Keratinocyte (primary cell): ENCODE results near the gene ZBTB2. TPM values are rescaled to one million over a fixed set of nuclear protein-coding genes. Genes with fewer than 3 reads are reported as not detected.

ENCODE experiments used
- DNase-seq: peaks from one replicate; pipeline ENCODE4 v3.0.0-alpha.2; 2011; ENCODE audit warnings: low read depth, missing footprints, low spot score
- FAIRE-seq: peaks from 2 replicates; lab custom pipeline; 2011; peaks lifted over from hg19 to GRCh38; lab: Jason Lieb, UNC
- H2AFZ ChIP-seq: 2 replicates; pipeline ENCODE4 v1.6.0; 2012; ENCODE audit warnings: low read length, control low read depth, inconsistent platforms; ENCODE audit not compliant: control insufficient read depth
- H3K27ac ChIP-seq: 2 replicates; pipeline ENCODE4 v1.5.1; 2011; ENCODE audit warnings: low read length; ENCODE audit not compliant: control insufficient read depth, insufficient read depth
- H3K27me3 ChIP-seq: 3 replicates; pipeline ENCODE4 v1.6.0; 2011; ENCODE audit warnings: low read length; ENCODE audit not compliant: control insufficient read depth, insufficient read depth; ENCODE audit errors: extremely low read depth
- H3K36me3 ChIP-seq, 2 experiments: 2 replicates in 1 of 2; 3 replicates in 1 of 2; pipeline ENCODE4 v1.5.1; 2011; ENCODE audit warnings: low read length in 2 of 2, mild to moderate bottlenecking in 1 of 2; ENCODE audit not compliant: control insufficient read depth in 2 of 2, insufficient read depth in 2 of 2; ENCODE audit errors: extremely low read depth in 1 of 2
- H3K4me1 ChIP-seq: 3 replicates; pipeline ENCODE4 v1.5.1; 2011; ENCODE audit warnings: low read length; ENCODE audit not compliant: control insufficient read depth, insufficient read depth; ENCODE audit errors: extremely low read depth
- H3K4me2 ChIP-seq: 3 replicates; pipeline ENCODE4 v1.6.0; 2011; ENCODE audit warnings: low read depth, low read length; ENCODE audit not compliant: control insufficient read depth, insufficient read depth; ENCODE audit errors: extremely low read depth
- H3K4me3 ChIP-seq, 3 experiments: fragments of 200-600 bp in 1 of 3; sonication (generic) in 1 of 3; 2 replicates in 2 of 3; 3 replicates in 1 of 3; pipeline ENCODE4 v1.5.1; 2011 to 2016; ENCODE audit warnings: low read length in 3 of 3, mild to moderate bottlenecking in 3 of 3, control low read depth in 2 of 3, inconsistent platforms in 1 of 3, low read depth in 1 of 3, mixed read lengths in 1 of 3, mixed run types in 1 of 3, moderate library complexity in 1 of 3; ENCODE audit not compliant: control insufficient read depth in 2 of 3, insufficient read depth in 2 of 3; ENCODE audit errors: extremely low read depth in 1 of 3
- H3K79me2 ChIP-seq: 2 replicates; pipeline ENCODE4 v1.6.0; 2012; ENCODE audit warnings: low read length; ENCODE audit not compliant: control insufficient read depth, insufficient read depth
- H3K9ac ChIP-seq: 3 replicates; pipeline ENCODE4 v1.6.0; 2011; ENCODE audit warnings: low read length; ENCODE audit not compliant: control insufficient read depth, insufficient read depth; ENCODE audit errors: extremely low read depth
- H3K9me1 ChIP-seq: 3 replicates; pipeline ENCODE4 v1.6.0; 2011; ENCODE audit warnings: low read length; ENCODE audit not compliant: control insufficient read depth, insufficient read depth; ENCODE audit errors: extremely low read depth
- H3K9me3 ChIP-seq: 2 replicates; pipeline ENCODE4 v1.5.1; 2012; ENCODE audit warnings: low read depth, low read length; ENCODE audit not compliant: control insufficient read depth
- H4K20me1 ChIP-seq: 3 replicates; pipeline ENCODE4 v1.6.0; 2011; ENCODE audit warnings: low read length; ENCODE audit not compliant: control insufficient read depth, insufficient read depth; ENCODE audit errors: extremely low read depth
- CTCF ChIP-seq, 3 experiments: IDR thresholded peaks in 1 of 3; conservative IDR thresholded peaks in 1 of 3; optimal IDR thresholded peaks in 1 of 3; 2 replicates in 2 of 3; 3 replicates in 1 of 3; pipeline versions ENCODE3 to v1.5.1; 2011; ENCODE audit warnings: low read length in 3 of 3, mild to moderate bottlenecking in 3 of 3, moderate library complexity in 2 of 3, control low read depth in 1 of 3, inconsistent platforms in 1 of 3; ENCODE audit not compliant: insufficient read depth in 2 of 3; ENCODE audit errors: extremely low read depth in 1 of 3
- EZH2 ChIP-seq: IDR thresholded peaks from one replicate; pipeline ENCODE4 v1.6.1; 2012; ENCODE audit warnings: inconsistent platforms, mild to moderate bottlenecking, low read length, moderate library complexity
- dilution Hi-C: fragments of 300-500 bp; cut with MboI; formaldehyde crosslinking; loops from one replicate; pipeline ENCODE4 v1.7.0; 2020; ENCODE audit warnings: low sequenced_read_pairs; ENCODE audit not compliant: extremely low pct_ligation_motif_present
- polyA plus RNA-seq, 5 experiments: library from polyadenylated mRNA; depleted of rRNA in 3 of 5; stranded (reverse) in 3 of 5; stranded (forward) in 1 of 5; unstranded in 1 of 5; fragments of >200 nt; gene quantifications; 1 replicate in 1 of 5; 2 replicates in 3 of 5; 3 replicates in 1 of 5; pipeline versions ENCODE4 v1.2.1 to v1.2.3, GENCODE V29; 2011 to 2012; ENCODE audit warnings: missing spikeins in 2 of 5, low read depth in 1 of 5, low replicate concordance in 1 of 5

ZBTB2 gene
- polyA plus RNA-seq, 1 donor (not counting 4 experiments of a cell fraction or from before 2014, with no cell fraction given): 10.9 TPM

- TF ChIP-seq EZH2 (no peak), CTCF (optimal IDR thresholded peaks at IDR 0.05 in 1 of 3, IDR thresholded peaks at IDR 0.05 in 1 of 3, conservative IDR thresholded peaks at IDR 0.05 in 1 of 3; ENCODE audit: extremely low read depth in 1 of 3, insufficient read depth in 2 of 3, low read length in 3 of 3) (no peak)
- peaks cover 46% of the 10 kb centered on the region for H3K79me2 ChIP-seq
- H4K20me1 ChIP-seq: no peaks in the 10 kb centered on the region
- no peak overlapping the region for H3K4me3 ChIP-seq
- H3K9ac ChIP-seq: no peak overlapping the region
- FAIRE-seq: no peak
- no peaks in the 10 kb centered on the region for H3K27me3 ChIP-seq
- no peaks in the 10 kb centered on the region for H3K9me1 ChIP-seq
- peaks cover 0 to 2% of the 10 kb centered on the region in 2 experiments for H3K36me3 ChIP-seq
- dilution Hi-C loops: no loop called here
- no peaks in the 10 kb centered on the region for H3K9me3 ChIP-seq
- no peak for DNase-seq
- H3K4me1 ChIP-seq: peaks cover 14% of the 10 kb centered on the region
- no peak overlapping the region for H2AFZ ChIP-seq
- no peak overlapping the region for H3K4me2 ChIP-seq
- no peak overlapping the region for H3K27ac ChIP-seq
These were observed 4.0 kb downstream of the ZBTB2 start for GRCh38 chr6:151387175-151387970.

- Histone ChIP-seq H4K20me1 (no peaks in the 10 kb centered on the region), H3K4me1 (peaks cover 18% of the 10 kb centered on the region), H3K4me3 (no peak overlapping the region), H2AFZ (no peak overlapping the region), H3K9ac (no peak overlapping the region), H3K79me2 (peaks cover 51% of the 10 kb centered on the region), H3K27me3 (no peaks in the 10 kb centered on the region), H3K27ac (no peak overlapping the region), H3K9me1 (no peaks in the 10 kb centered on the region), H3K36me3 (peaks cover 0 to 2% of the 10 kb centered on the region in 2 experiments), H3K9me3 (no peaks in the 10 kb centered on the region), H3K4me2 (no peak overlapping the region)
- no peak for FAIRE-seq
- dilution Hi-C loops: no loop called here
- DNase-seq: no peak
- TF ChIP-seq EZH2 (no peak), CTCF (optimal IDR thresholded peaks at IDR 0.05 in 1 of 3, IDR thresholded peaks at IDR 0.05 in 1 of 3, conservative IDR thresholded peaks at IDR 0.05 in 1 of 3; ENCODE audit: extremely low read depth in 1 of 3, insufficient read depth in 2 of 3, low read length in 3 of 3) (no peak)
These were observed 6.2 kb downstream of the ZBTB2 start for GRCh38 chr6:151385177-151385576.
